HepG2 (cell line): ENCODE data around the gene BCL2L1. TPM values are rescaled to one million over a fixed set of nuclear protein-coding genes. Genes with fewer than 3 reads are reported as not detected.

Experiments
- ARID2 ChIP-seq: sonication (generic); formaldehyde crosslinking; IDR thresholded peaks from 2 replicates; pipeline ENCODE4 v1.8.1; 2022; ENCODE audit warnings: mild to moderate bottlenecking, missing genetic modification reagents, borderline replicate concordance
- BORCS8-MEF2B ChIP-seq: sonication (generic); formaldehyde crosslinking; IDR thresholded peaks from 2 replicates; pipeline ENCODE4 v1.8.0; 2022; ENCODE audit warnings: mild to moderate bottlenecking, missing genetic modification reagents
- FOXO4 ChIP-seq: sonication (generic); formaldehyde crosslinking; conservative IDR thresholded peaks from 2 replicates; pipeline ENCODE4 v1.8.1; 2023; ENCODE audit warnings: missing genetic modification reagents
- HNRNPUL1 ChIP-seq: fragments of 200-400 bp; formaldehyde crosslinking; IDR thresholded peaks from 2 replicates; pipeline ENCODE4 v1.6.1; 2017; ENCODE audit warnings: low read depth, mild to moderate bottlenecking, low read length, moderate library complexity
- IRF2 ChIP-seq: IDR thresholded peaks from 2 replicates; pipeline ENCODE4 v1.6.1; 2018; ENCODE audit warnings: missing genetic modification reagents, missing compliant biosample characterization
- LCORL ChIP-seq, 2 experiments: fragments of 450-650 bp in 1 of 2; sonication (generic) in 1 of 2; formaldehyde crosslinking in 1 of 2; IDR thresholded peaks; 2 replicates each; pipeline versions ENCODE4 v1.5.0 to v1.6.1; 2017 to 2020; ENCODE audit warnings: antibody characterized with exemption in 1 of 2, missing genetic modification reagents in 1 of 2
- MTF1 ChIP-seq: sonication (generic); formaldehyde crosslinking; IDR thresholded peaks from 2 replicates; pipeline ENCODE4 v1.5.0; 2020; ENCODE audit warnings: missing genetic modification reagents
- POLR2A ChIP-seq, 2 experiments: IDR thresholded peaks; 2 replicates each; pipeline ENCODE4 v1.6.1; 2011; ENCODE audit warnings: low read depth in 2 of 2, low read length in 2 of 2, mild to moderate bottlenecking in 1 of 2, moderate library complexity in 1 of 2; ENCODE audit not compliant: insufficient read depth in 1 of 2
- POLR2G ChIP-seq: fragments of 200-400 bp; formaldehyde crosslinking; IDR thresholded peaks from 2 replicates; pipeline ENCODE4 v1.6.1; 2018; ENCODE audit warnings: mild to moderate bottlenecking, low read depth, low read length, moderate library complexity
- RBM22 ChIP-seq: fragments of 200-400 bp; formaldehyde crosslinking; optimal IDR thresholded peaks from 2 replicates; pipeline ENCODE3; 2017; ENCODE audit warnings: mild to moderate bottlenecking, low read length, moderate library complexity
- SOX6 ChIP-seq, 2 experiments: fragments of 450-650 bp in 1 of 2; sonication (generic) in 1 of 2; formaldehyde crosslinking in 1 of 2; IDR thresholded peaks; 2 replicates each; pipeline versions ENCODE4 v1.4.0 to v1.6.1; 2017 to 2020; ENCODE audit warnings: antibody characterized with exemption in 1 of 2, mild to moderate bottlenecking in 1 of 2, missing genetic modification reagents in 1 of 2
- ZMYM3 ChIP-seq: sonication (generic); formaldehyde crosslinking; IDR thresholded peaks from 2 replicates; pipeline ENCODE4 v1.5.1; 2020; ENCODE audit warnings: mild to moderate bottlenecking, missing genetic modification reagents
- ZNF235 ChIP-seq: sonication (generic); formaldehyde crosslinking; IDR thresholded peaks from 2 replicates; pipeline ENCODE4 v1.8.1; 2023; ENCODE audit warnings: mild to moderate bottlenecking, missing genetic modification reagents, borderline replicate concordance
- polyA plus RNA-seq, 8 experiments: library from polyadenylated mRNA; depleted of rRNA in 3 of 8; stranded (reverse) in 7 of 8; unstranded in 1 of 8; fragments of >200 nt; fragmentation: Illumina TruSeq in 4 of 8; extraction: Trizol in 4 of 8; gene quantifications; 2 replicates each; pipeline versions ENCODE4 v1.2.1 to v1.2.3, GENCODE V29; 2011 to 2016; ENCODE audit warnings: low read depth in 4 of 8, missing spikeins in 1 of 8, mixed read lengths in 1 of 8; ENCODE audit not compliant: insufficient read depth in 1 of 8
- total RNA-seq, 5 experiments: library from RNA; depleted of rRNA; stranded (reverse); fragments of >200 nt; fragmentation: Illumina TruSeq; extraction: Trizol; gene quantifications; 2 replicates each; pipeline ENCODE4 v1.2.3, GENCODE V29; 2016; ENCODE audit warnings: low read depth in 1 of 5
- TF ChIP-seq, protein P1 (sequence below), 2 experiments: fragments of 450-650 bp in 1 of 2; sonication (generic) in 1 of 2; formaldehyde crosslinking in 1 of 2; IDR thresholded peaks; 2 replicates each; pipeline versions ENCODE4 v1.6.1 to v1.8.0; 2016 to 2022; ENCODE audit warnings: antibody characterized with exemption in 1 of 2, mild to moderate bottlenecking in 1 of 2, missing genetic modification reagents in 1 of 2
- TF ChIP-seq, protein P2 (sequence below), 2 experiments: IDR thresholded peaks; 2 replicates each; pipeline ENCODE4 v1.6.1; 2011 to 2012; ENCODE audit warnings: low read length in 2 of 2, borderline replicate concordance in 1 of 2, low read depth in 1 of 2, mild to moderate bottlenecking in 1 of 2, moderate library complexity in 1 of 2

The BCL2L1 gene
- total and polyA plus RNA-seq, 2 of the 13 experiments (the other 11 are each of a cell fraction or from before 2014, with no cell fraction given) = 164 to 258 TPM

DNA sequence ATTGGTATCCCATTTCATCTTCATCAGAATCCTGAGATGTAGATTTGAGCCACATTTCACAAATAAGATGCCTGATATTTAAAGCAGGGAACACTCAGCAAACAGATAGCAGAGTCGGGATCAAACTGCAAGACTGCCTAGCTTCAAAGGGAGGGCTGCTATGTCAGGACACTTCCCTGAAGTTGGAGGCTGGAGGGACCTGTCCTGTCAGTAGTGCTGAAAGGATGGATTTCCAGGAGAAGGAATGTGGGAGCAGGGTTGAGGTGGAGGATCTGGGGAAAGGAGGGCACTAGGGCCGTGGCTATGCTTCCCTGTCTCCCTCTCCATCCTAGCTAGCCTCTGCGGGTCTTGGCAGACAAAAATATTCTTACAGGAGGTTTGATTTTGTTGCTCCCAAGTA is 52.8 kb downstream of the BCL2L1 start (continued):
- TF ChIP-seq MTF1 (CRISPR knock-in tag) (no peak), ZMYM3 (CRISPR knock-in tag) (no peak), LCORL (IDR thresholded peaks at IDR 0.05) (no peak), LCORL (CRISPR knock-in tag; IDR thresholded peaks at IDR 0.05) (no peak), HNRNPUL1 (no peak), ARID2 (CRISPR knock-in tag) (0 out of 2 replicates have a peak, but pooled peaks have one; percentile 38), IRF2 (no peak), RBM22 (peak; percentile 56), ZNF235 (CRISPR knock-in tag) (no peak), FOXO4 (no peak), SOX6 (IDR thresholded peaks at IDR 0.05) (no peak), SOX6 (CRISPR knock-in tag; IDR thresholded peaks at IDR 0.05) (no peak), POLR2A (IDR thresholded peaks at IDR 0.05; ENCODE audit: insufficient read depth in 1 of 2, low read depth in 2 of 2, low read length in 2 of 2) (peak; percentile 13 to 17; a peak in 2 of 4 replicates), BORCS8-MEF2B (CRISPR knock-in tag) (no peak), POLR2G (peak; percentile 25; the same call in 1 of the 2 replicates)
- TF ChIP-seq, protein P1, sequence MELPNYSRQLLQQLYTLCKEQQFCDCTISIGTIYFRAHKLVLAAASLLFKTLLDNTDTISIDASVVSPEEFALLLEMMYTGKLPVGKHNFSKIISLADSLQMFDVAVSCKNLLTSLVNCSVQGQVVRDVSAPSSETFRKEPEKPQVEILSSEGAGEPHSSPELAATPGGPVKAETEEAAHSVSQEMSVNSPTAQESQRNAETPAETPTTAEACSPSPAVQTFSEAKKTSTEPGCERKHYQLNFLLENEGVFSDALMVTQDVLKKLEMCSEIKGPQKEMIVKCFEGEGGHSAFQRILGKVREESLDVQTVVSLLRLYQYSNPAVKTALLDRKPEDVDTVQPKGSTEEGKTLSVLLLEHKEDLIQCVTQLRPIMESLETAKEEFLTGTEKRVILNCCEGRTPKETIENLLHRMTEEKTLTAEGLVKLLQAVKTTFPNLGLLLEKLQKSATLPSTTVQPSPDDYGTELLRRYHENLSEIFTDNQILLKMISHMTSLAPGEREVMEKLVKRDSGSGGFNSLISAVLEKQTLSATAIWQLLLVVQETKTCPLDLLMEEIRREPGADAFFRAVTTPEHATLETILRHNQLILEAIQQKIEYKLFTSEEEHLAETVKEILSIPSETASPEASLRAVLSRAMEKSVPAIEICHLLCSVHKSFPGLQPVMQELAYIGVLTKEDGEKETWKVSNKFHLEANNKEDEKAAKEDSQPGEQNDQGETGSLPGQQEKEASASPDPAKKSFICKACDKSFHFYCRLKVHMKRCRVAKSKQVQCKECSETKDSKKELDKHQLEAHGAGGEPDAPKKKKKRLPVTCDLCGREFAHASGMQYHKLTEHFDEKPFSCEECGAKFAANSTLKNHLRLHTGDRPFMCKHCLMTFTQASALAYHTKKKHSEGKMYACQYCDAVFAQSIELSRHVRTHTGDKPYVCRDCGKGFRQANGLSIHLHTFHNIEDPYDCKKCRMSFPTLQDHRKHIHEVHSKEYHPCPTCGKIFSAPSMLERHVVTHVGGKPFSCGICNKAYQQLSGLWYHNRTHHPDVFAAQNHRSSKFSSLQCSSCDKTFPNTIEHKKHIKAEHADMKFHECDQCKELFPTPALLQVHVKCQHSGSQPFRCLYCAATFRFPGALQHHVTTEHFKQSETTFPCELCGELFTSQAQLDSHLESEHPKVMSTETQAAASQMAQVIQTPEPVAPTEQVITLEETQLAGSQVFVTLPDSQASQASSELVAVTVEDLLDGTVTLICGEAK (IDR thresholded peaks at IDR 0.05) = no peak
- TF ChIP-seq, protein P1 (CRISPR knock-in tag; IDR thresholded peaks at IDR 0.05) = no peak
- TF ChIP-seq, protein P2, sequence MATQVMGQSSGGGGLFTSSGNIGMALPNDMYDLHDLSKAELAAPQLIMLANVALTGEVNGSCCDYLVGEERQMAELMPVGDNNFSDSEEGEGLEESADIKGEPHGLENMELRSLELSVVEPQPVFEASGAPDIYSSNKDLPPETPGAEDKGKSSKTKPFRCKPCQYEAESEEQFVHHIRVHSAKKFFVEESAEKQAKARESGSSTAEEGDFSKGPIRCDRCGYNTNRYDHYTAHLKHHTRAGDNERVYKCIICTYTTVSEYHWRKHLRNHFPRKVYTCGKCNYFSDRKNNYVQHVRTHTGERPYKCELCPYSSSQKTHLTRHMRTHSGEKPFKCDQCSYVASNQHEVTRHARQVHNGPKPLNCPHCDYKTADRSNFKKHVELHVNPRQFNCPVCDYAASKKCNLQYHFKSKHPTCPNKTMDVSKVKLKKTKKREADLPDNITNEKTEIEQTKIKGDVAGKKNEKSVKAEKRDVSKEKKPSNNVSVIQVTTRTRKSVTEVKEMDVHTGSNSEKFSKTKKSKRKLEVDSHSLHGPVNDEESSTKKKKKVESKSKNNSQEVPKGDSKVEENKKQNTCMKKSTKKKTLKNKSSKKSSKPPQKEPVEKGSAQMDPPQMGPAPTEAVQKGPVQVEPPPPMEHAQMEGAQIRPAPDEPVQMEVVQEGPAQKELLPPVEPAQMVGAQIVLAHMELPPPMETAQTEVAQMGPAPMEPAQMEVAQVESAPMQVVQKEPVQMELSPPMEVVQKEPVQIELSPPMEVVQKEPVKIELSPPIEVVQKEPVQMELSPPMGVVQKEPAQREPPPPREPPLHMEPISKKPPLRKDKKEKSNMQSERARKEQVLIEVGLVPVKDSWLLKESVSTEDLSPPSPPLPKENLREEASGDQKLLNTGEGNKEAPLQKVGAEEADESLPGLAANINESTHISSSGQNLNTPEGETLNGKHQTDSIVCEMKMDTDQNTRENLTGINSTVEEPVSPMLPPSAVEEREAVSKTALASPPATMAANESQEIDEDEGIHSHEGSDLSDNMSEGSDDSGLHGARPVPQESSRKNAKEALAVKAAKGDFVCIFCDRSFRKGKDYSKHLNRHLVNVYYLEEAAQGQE (IDR thresholded peaks at IDR 0.05; ENCODE audit: borderline replicate concordance in 1 of 2, low read depth in 1 of 2, low read length in 2 of 2) = peak; percentile 3 to 81; a peak in 3 of 4 replicates
